ENCODE measurements around the gene SMIM1. TPM values are rescaled to one million over a fixed set of nuclear protein-coding genes. Genes with fewer than 3 reads are reported as not detected.

Gene SMIM1
- polyA plus RNA-seq, 2 of the 4 experiments (the other 2 are of a cell fraction) = 0.67 to 1.1 TPM

GRCh38 chr1:3742439-3743298 lies 29.9 kb upstream of the SMIM1 start:
- no peaks in the 10 kb centered on the region for H3K9me3 ChIP-seq
- WGBS (ENCODE audit: missing lambda C conversion rate) = 83% methylated on average over 22 of the region's 24 CpGs
- no peak for DNase-seq (ENCODE audit: low read depth in 1 of 2, low spot score in 1 of 2)
- peaks cover 2% of the 10 kb centered on the region; the same call in 2 of the 3 replicates for H3K4me1 ChIP-seq
- TF ChIP-seq EHMT2 (IDR thresholded peaks at IDR 0.05; ENCODE audit: low read depth) (no peak), FOSB (CRISPR knock-in tag; IDR thresholded peaks at IDR 0.05) (no peak), MAX (IDR thresholded peaks at IDR 0.05) (no peak), ZSCAN20 (CRISPR knock-in tag; IDR thresholded peaks at IDR 0.05) (no peak), EP300 (IDR thresholded peaks at IDR 0.05) (no peak), RNF2 (IDR thresholded peaks at IDR 0.05; ENCODE audit: borderline replicate concordance, low read depth) (no peak)
- no peak for ATAC-seq
- POLR2A ChIA-PET = no interaction called here
- no peak for FAIRE-seq
- no peak overlapping the region for H3K4me3 ChIP-seq
- H3K4me2 ChIP-seq = no peak overlapping the region
- H3K27ac ChIP-seq = no peak overlapping the region
- CTCF ChIA-PET = no interaction called here

- no peaks in the 10 kb centered on the region for H3K9me3 ChIP-seq
- no peak overlapping the region for H3K4me3 ChIP-seq
- ChIA-PET POLR2A (no interaction called here), CTCF (no interaction called here)
- H3K4me1 ChIP-seq = peaks cover 5% of the 10 kb centered on the region; the same call in 2 of the 3 replicates
- 87% methylated on average over 4 of the region's 4 CpGs for WGBS (ENCODE audit: missing lambda C conversion rate)
- no peak overlapping the region for H3K4me2 ChIP-seq
- FAIRE-seq (no peak), ATAC-seq (no peak), DNase-seq (ENCODE audit: low read depth in 1 of 2, low spot score in 1 of 2) (no peak)
- H3K27ac ChIP-seq = no peak overlapping the region
- TF ChIP-seq NFE2L2 (conservative IDR thresholded peaks at IDR 0.05; ENCODE audit: low read length) (no peak), USF2 (IDR thresholded peaks at IDR 0.05) (no peak), MAX (IDR thresholded peaks at IDR 0.05) (no peak), ESRRA (IDR thresholded peaks at IDR 0.05; ENCODE audit: borderline replicate concordance, low read length) (no peak), PBX3 (IDR thresholded peaks at IDR 0.05) (no peak), NR3C1 (IDR thresholded peaks at IDR 0.05) (no peak), SMC3 (IDR thresholded peaks at IDR 0.05) (no peak), EHMT2 (IDR thresholded peaks at IDR 0.05; ENCODE audit: low read depth) (no peak), CEBPB (IDR thresholded peaks at IDR 0.05) (no peak), JUNB (IDR thresholded peaks at IDR 0.05) (no peak), BCL3 (IDR thresholded peaks at IDR 0.05) (no peak), MAFK (IDR thresholded peaks at IDR 0.05; ENCODE audit: partially characterized antibody) (no peak)
These were observed 29.1 kb upstream of the SMIM1 start for GRCh38 chr1:3743421-3743820.

- no peaks in the 10 kb centered on the region for H3K9me3 ChIP-seq
- H3K4me2 ChIP-seq = no peak overlapping the region
- FAIRE-seq = no peak
- POLR2A ChIA-PET = no interaction called here
- peaks cover 5% of the 10 kb centered on the region; the same call in 2 of the 3 replicates for H3K4me1 ChIP-seq
- no peak for ATAC-seq
- no peak for DNase-seq (ENCODE audit: low read depth in 1 of 2, low spot score in 1 of 2)
- no peak overlapping the region for H3K4me3 ChIP-seq
- CTCF ChIA-PET = no interaction called here
- 89% methylated on average over 12 of the region's 12 CpGs for WGBS (ENCODE audit: missing lambda C conversion rate)
- no peak overlapping the region for H3K27ac ChIP-seq
- TF ChIP-seq NR3C1 (IDR thresholded peaks at IDR 0.05) (no peak), ZSCAN20 (CRISPR knock-in tag; IDR thresholded peaks at IDR 0.05) (no peak), FOSL2 (IDR thresholded peaks at IDR 0.05) (no peak), FOSL2 (CRISPR knock-in tag; IDR thresholded peaks at IDR 0.05) (no peak), POLR2A (IDR thresholded peaks at IDR 0.05; ENCODE audit: low read length) (no peak), PBX3 (IDR thresholded peaks at IDR 0.05) (no peak)
These were observed 28.7 kb upstream of the SMIM1 start for GRCh38 chr1:3743826-3744225.
